SHP77 treated with DMSO at 0.1 percent for 48 hours (cell line): ENCODE measurements around the gene SLC44A5.

Experiments used
- DNase-seq: peaks from one replicate; lab custom pipeline; 2025; lab: John Stamatoyannopoulos, UW

SLC44A5 gene

DNA sequence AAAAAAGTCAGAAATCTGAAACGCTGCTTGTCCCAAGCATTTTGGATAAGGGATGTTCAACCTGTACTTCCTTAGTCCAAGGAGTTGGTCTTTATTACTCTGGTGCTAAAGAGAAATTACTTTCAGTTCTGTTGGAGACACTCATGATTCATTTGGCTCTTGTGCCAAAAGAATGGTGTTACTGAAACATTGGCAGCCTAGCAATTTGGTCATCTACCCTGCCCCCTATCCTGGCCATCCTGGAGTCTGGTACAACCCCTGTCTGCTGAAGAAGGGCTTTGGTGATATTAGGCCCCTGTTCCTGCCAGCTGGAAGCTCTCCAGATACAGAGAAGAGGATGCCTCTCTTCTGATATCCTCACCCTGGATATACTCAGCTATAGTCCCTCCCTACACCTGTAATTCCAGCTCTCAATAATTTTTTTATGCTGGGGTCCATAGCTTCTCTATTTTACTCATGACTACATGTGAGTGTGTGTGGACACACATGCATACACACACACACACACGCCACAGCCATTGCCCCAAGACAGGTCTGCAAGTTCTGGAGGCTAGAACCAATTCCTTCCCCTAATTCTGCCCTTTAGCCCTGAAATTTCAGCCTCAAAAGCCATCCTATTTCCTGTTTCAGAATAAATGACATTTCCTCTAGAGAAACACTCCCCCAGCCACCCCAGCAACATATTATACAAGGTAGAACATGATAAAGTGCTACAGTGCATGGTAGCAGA lies 436.7 kb downstream of the SLC44A5 start:
- no peak for DNase-seq

DNA sequence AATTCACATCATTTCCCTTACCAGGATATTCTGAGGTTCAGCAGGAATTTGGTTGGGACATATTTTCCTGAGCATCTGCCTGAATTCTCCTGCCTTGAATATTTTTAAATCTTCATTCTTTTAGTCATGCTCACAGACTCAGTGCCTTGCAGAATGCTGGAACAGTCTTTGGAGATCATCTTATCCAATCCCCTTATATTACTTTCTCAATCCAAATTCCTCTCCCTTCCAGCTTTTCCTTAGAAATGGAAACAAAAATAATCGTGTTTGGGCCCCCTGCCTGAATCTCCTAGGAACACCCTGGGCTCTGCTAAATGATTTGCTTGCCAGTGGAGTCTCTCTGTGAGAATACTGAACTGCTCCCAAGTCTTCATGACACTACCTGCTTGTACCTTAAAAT lies 438.4 kb downstream of the SLC44A5 start:
- DNase-seq, result no peak

DNA sequence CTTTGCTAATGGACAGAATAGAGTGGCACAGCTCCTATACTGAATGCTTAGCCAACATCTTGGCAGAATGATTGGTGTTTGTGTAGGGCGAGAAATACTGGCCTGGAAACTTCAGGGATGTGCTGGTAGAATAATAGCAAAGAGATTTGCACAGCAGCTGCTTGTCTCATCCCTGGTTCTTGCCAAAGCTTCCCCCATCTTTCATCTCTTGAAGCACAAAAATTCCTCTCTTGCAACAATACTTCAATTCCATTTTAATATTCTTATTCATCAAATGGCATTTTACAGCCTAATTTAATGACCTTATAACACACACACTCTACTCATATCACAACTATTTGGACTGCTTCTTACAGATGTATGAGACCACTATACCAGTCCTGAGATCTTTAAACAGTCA lies 439.0 kb downstream of the SLC44A5 start:
- DNase-seq, result no peak

DNA sequence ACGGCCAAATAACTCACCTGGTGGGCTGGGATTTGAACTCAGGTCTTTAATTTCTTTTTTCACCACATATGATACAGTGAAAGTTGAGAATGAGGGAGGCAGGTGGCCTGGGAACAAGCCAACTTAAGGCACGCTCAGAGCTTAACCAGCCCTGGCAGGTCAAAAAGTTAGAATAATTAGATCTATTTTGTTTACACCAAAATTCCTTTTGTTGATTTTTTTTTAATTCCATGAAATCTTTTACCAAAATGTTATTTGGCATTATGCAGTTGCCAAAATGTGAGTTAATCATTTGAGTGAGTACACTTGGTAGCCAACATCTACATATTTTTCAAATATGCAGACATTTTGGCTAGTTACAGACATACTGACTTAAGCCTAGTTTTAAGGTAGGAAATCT lies 439.9 kb downstream of the SLC44A5 start:
- DNase-seq, result no peak

DNA sequence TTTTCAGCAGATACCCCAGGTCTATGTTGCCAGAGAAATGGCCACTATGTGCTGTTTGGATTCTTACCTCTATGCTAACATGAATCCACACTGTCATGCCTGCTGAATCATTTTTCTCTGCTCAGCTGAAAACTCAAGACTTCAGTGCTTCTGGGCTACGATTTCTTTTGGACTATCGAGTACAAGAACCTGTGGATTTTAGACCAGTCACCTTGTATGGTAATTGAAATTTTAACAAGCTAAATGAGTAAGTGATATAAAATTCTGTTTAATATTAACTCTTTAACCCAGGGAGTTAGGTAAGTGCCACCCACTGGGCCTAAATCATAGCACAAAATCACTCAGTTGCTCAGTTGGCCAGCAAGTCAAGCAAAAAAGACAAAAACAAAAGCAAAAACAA lies 440.9 kb downstream of the SLC44A5 start:
- no peak for DNase-seq

DNA sequence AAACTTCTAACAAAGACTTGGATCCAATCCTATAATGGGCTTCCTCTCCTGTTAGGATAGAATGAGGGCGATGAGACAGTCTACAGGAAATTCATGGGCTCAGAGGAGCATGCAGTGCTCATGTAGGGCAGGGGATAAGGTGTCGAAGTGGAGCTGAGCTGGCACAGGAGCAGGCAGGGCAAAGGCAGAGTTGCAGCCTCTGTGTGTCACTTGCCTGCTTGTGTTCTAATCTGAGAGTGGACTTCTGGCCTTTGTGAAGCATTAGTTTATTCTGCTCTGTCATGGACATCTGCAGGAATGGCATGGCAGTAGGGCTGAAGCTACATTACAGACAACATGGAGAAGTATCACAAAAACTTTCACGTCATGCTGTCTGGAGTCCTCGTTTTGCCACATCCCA lies 444.1 kb downstream of the SLC44A5 start:
- no peak for DNase-seq

DNA sequence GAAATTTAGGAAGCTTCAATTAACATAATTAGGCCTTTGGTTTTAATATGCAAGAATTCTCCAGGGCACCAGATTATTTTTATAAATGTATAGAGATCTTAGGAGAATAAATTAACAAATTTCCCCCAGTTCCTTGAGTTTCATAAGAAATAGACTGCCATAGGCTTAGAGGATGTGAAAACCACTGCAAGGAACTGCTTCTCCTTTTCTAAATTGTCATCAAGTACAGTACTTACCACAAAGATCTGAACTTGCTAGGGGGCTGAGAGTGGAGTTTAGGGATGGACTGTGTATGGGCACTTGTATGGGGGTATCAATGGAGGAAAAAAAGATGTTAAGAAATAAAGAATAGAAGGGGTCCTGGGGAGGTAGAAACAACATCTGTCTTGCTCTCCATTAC lies 445.6 kb downstream of the SLC44A5 start:
- DNase-seq, result no peak

DNA sequence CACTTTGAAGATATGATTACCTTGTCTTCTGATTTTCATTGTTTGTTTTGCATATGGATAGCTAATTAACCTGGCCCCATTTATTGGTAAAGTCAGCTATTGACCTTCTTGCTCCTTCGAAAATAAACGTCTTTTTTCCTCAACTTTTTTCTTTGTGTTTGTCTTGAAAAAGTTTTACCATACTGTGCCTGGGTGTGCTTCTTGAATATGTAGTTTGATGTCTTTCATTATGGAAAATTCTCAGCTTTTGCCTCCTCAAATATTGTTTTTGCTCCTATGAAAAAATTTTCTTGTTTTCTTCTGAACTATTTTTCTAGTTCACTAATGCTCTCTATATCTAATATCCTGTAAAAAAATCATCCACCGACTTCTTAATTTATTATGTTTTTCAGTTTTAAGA lies 451.8 kb downstream of the SLC44A5 start:
- DNase-seq, result no peak
